GM23338 (cell line): ENCODE results near the gene RRAD. TPM values are rescaled to one million over a fixed set of nuclear protein-coding genes. Genes with fewer than 3 reads are reported as not detected.

Experiments used
- ATAC-seq: fragments of 200-7000 bp; cut with Tn5 transposase; 3 replicates; pipeline ENCODE4 v1.9.1; 2020
- DNase-seq: peaks from one replicate; pipeline ENCODE4 v3.0.0-alpha.2; 2015; ENCODE audit warnings: low spot score
- H2AFZ ChIP-seq: fragments of 200-600 bp; sonication (generic); 2 replicates; pipeline ENCODE4 v1.8.0; 2016; ENCODE audit warnings: antibody characterized with exemption, mild to moderate bottlenecking, moderate library complexity
- H3F3A ChIP-seq: fragments of 200-600 bp; sonication (generic); replicated peaks from 2 replicates; pipeline ENCODE4 v1.8.0; 2017; ENCODE audit warnings: antibody characterized with exemption, mixed run types, low read depth
- H3K27ac ChIP-seq: fragments of 200-600 bp; sonication (generic); 2 replicates; pipeline ENCODE4 v1.6.1; 2016; ENCODE audit warnings: low read depth
- H3K27me3 ChIP-seq: fragments of 200-600 bp; sonication (generic); 2 replicates; pipeline ENCODE4 v1.8.0; 2016; ENCODE audit warnings: mild to moderate bottlenecking, mixed run types, moderate library complexity; ENCODE audit not compliant: insufficient read depth
- H3K36me3 ChIP-seq: fragments of 200-600 bp; sonication (generic); 2 replicates; pipeline ENCODE4 v1.8.0; 2016; ENCODE audit warnings: mild to moderate bottlenecking; ENCODE audit not compliant: insufficient read depth
- H3K4me1 ChIP-seq: fragments of 200-600 bp; sonication (generic); 2 replicates; pipeline ENCODE4 v1.8.0; 2016; ENCODE audit warnings: mild to moderate bottlenecking, moderate library complexity; ENCODE audit not compliant: insufficient read depth
- H3K4me2 ChIP-seq: fragments of 200-600 bp; sonication (generic); 2 replicates; pipeline ENCODE4 v1.7.1; 2017; ENCODE audit warnings: mixed run types
- H3K4me3 ChIP-seq: fragments of 200-600 bp; sonication (generic); 2 replicates; pipeline ENCODE4 v1.6.1; 2016; ENCODE audit warnings: mixed run types
- H3K79me2 ChIP-seq: fragments of 200-600 bp; sonication (generic); replicated peaks from 2 replicates; pipeline ENCODE4 v1.8.0; 2017; ENCODE audit warnings: mild to moderate bottlenecking; ENCODE audit not compliant: insufficient read depth
- H3K9me2 ChIP-seq: fragments of 200-600 bp; sonication (generic); 2 replicates; pipeline ENCODE4 v1.8.0; 2017; ENCODE audit not compliant: insufficient read depth
- H4K20me1 ChIP-seq: fragments of 200-600 bp; sonication (generic); replicated peaks from 2 replicates; pipeline ENCODE4 v1.8.0; 2017; ENCODE audit warnings: mild to moderate bottlenecking; ENCODE audit not compliant: insufficient read depth
- H3K27ac Mint-ChIP-seq: 2 replicates; pipeline ENCODE4 v1.8.0; 2020; ENCODE audit warnings: inconsistent platforms, mild to moderate bottlenecking, moderate library complexity, mixed read lengths
- H3K27me3 Mint-ChIP-seq: 3 replicates; pipeline ENCODE4 v1.8.0; 2022; ENCODE audit warnings: low read depth, mild to moderate bottlenecking, moderate library complexity, mixed read lengths, inconsistent platforms; ENCODE audit not compliant: insufficient read depth, poor library complexity
- H3K36me3 Mint-ChIP-seq: 3 replicates; pipeline ENCODE4 v1.8.0; 2021; ENCODE audit warnings: low read depth, mild to moderate bottlenecking, inconsistent platforms, moderate library complexity, mixed read lengths
- H3K4me1 Mint-ChIP-seq: 3 replicates; pipeline ENCODE4 v1.8.0; 2020; ENCODE audit warnings: mild to moderate bottlenecking, inconsistent platforms, mixed read lengths
- H3K4me3 Mint-ChIP-seq: 3 replicates; pipeline ENCODE4 v1.8.0; 2021; ENCODE audit warnings: moderate library complexity, mild to moderate bottlenecking, inconsistent platforms, mixed read lengths
- H3K9me3 Mint-ChIP-seq: 3 replicates; pipeline ENCODE4 v1.8.0; 2020; ENCODE audit warnings: moderate library complexity, mild to moderate bottlenecking, inconsistent platforms, mixed read lengths
- CREB1 ChIP-seq: fragments of 250-450 bp; sonication (Bioruptor Pico); IDR thresholded peaks from 2 replicates; pipeline ENCODE4 v1.5.0; 2020; ENCODE audit warnings: low read depth, mild to moderate bottlenecking, moderate library complexity
- ETS1 ChIP-seq: IDR thresholded peaks from 2 replicates; pipeline ENCODE4 v1.6.1; 2016; ENCODE audit warnings: antibody characterized with exemption
- EZH2 ChIP-seq: fragments of 200-600 bp; sonication (generic); IDR thresholded peaks from one replicate; pipeline ENCODE4 v1.8.0; 2017; ENCODE audit warnings: antibody characterized with exemption, mild to moderate bottlenecking, low read depth; ENCODE audit not compliant: unreplicated experiment
- EZH2phosphoT487 ChIP-seq: fragments of 200-600 bp; sonication (generic); IDR thresholded peaks from one replicate; pipeline ENCODE4 v1.8.1; 2018; ENCODE audit warnings: antibody characterized with exemption; ENCODE audit not compliant: unreplicated experiment
- JUNB ChIP-seq: IDR thresholded peaks from one replicate; pipeline ENCODE4 v1.6.1; 2016; ENCODE audit warnings: antibody characterized with exemption; ENCODE audit not compliant: unreplicated experiment
- NANOG ChIP-seq: IDR thresholded peaks from 2 replicates; pipeline ENCODE4 v1.6.1; 2016; ENCODE audit warnings: antibody characterized with exemption, borderline replicate concordance
- POLR2AphosphoS5 ChIP-seq: IDR thresholded peaks from 2 replicates; pipeline ENCODE4 v1.6.1; 2016; ENCODE audit warnings: antibody characterized with exemption, low read depth
- REST ChIP-seq: IDR thresholded peaks from one replicate; pipeline ENCODE4 v1.6.1; 2018; ENCODE audit warnings: antibody characterized with exemption; ENCODE audit not compliant: unreplicated experiment
- STAT1 ChIP-seq: IDR thresholded peaks from one replicate; pipeline ENCODE4 v1.6.1; 2016; ENCODE audit warnings: antibody characterized with exemption; ENCODE audit not compliant: unreplicated experiment
- ZNF114 ChIP-seq: fragments of 250-450 bp; sonication (Bioruptor Pico); IDR thresholded peaks from 2 replicates; pipeline ENCODE4 v1.5.0; 2020; ENCODE audit warnings: mild to moderate bottlenecking, moderate library complexity
- ZNF331 ChIP-seq: fragments of 250-450 bp; sonication (Bioruptor Pico); IDR thresholded peaks from 2 replicates; pipeline ENCODE4 v1.5.0; 2020; ENCODE audit warnings: low read depth, mild to moderate bottlenecking, moderate library complexity
- ZNF462 ChIP-seq: fragments of 250-450 bp; sonication (Bioruptor Pico); IDR thresholded peaks from 2 replicates; pipeline ENCODE4 v1.5.0; 2020; ENCODE audit warnings: mild to moderate bottlenecking, moderate library complexity
- polyA plus RNA-seq: library from polyadenylated mRNA; unstranded; fragments of >200 nt; fragmentation: Nextera tagmentation; extraction: Ambion mirVana; gene quantifications from 2 replicates; pipeline ENCODE4 v1.2.1, GENCODE V29; 2016
- total RNA-seq: library from RNA; depleted of rRNA; stranded (reverse); fragments of >200 nt; shearing (Covaris generic); gene quantifications from 2 replicates; pipeline ENCODE4 v1.2.3, GENCODE V29; 2014
- TF ChIP-seq, protein P1 (sequence below), 2 experiments: fragments of 200-600 bp in 1 of 2; sonication (generic) in 1 of 2; conservative IDR thresholded peaks; 2 replicates each; pipeline versions ENCODE4 v1.5.1 to v1.6.1; 2016 to 2017; ENCODE audit warnings: antibody characterized with exemption in 2 of 2, low read depth in 2 of 2, mild to moderate bottlenecking in 2 of 2, moderate library complexity in 1 of 2

The RRAD gene
- total and polyA plus RNA-seq, 2 experiments from 2014 or later, result 0.18 TPM; not detected in 1

DNA sequence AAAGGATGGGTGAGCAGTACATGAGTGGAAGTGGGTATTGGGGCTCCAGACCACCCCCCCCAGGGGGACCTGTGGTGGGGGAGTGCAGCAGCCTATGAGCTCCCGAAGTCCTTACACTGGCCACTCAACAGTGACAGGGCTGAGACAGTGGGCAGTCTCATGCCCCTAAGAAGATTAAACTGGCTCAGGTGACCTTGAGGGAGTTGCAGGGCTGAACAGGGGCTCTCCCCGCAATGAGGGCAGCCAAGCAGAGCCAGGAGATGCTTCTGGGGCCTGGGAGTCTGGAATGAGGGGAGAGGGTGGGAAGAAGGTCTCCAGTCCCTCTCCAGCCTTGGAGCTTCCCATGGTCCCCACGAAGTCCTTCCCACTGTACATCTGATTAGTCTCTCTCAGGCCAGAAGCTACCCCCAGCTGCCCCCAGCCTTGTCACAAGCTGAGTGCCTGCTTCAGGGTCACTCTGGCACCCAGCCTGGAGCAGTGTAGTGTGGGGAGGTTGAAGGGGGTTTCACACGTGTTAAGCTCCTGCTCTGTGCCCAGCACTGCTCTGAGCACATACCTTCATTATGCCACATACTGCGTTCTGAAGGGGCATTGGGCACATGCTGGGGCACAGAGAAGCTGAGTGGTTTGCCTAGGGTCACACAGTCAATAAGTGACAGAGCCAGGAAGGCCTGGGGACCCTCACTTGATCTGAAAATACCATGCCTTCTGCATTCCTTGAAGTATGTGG lies 5.6 kb downstream of the RRAD start:
- no peaks in the 10 kb centered on the region for H4K20me1 ChIP-seq
- Mint-ChIP-seq H3K9me3 (no peaks in the 10 kb centered on the region), H3K27me3 (peaks cover 22% of the 10 kb centered on the region), H3K27ac (no peak overlapping the region), H3K36me3 (no peaks in the 10 kb centered on the region), H3K4me1 (no peaks in the 10 kb centered on the region; the same call in 2 of the 3 replicates), H3K4me3 (no peak overlapping the region)
- DNase-seq (no peak), ATAC-seq (no peak)
- no peak overlapping the region for H3K4me2 ChIP-seq
- H3K9me2 ChIP-seq, result no peaks in the 10 kb centered on the region
- H3K27me3 ChIP-seq, result peaks cover 19% of the 10 kb centered on the region
- no peak overlapping the region for H3K27ac ChIP-seq
- H2AFZ ChIP-seq, result no peak overlapping the region
- no peaks in the 10 kb centered on the region for H3K36me3 ChIP-seq
- H3F3A ChIP-seq, result no peaks in the 10 kb centered on the region
- no peaks in the 10 kb centered on the region for H3K79me2 ChIP-seq
- no peak for TF ChIP-seq EZH2
- TF ChIP-seq ZNF462 (CRISPR knock-in tag), result no peak
- TF ChIP-seq ETS1, result no peak
- no peak for TF ChIP-seq EZH2phosphoT487
- TF ChIP-seq CREB1 (CRISPR knock-in tag), result no peak
- no peak for TF ChIP-seq JUNB
- TF ChIP-seq, protein P1, sequence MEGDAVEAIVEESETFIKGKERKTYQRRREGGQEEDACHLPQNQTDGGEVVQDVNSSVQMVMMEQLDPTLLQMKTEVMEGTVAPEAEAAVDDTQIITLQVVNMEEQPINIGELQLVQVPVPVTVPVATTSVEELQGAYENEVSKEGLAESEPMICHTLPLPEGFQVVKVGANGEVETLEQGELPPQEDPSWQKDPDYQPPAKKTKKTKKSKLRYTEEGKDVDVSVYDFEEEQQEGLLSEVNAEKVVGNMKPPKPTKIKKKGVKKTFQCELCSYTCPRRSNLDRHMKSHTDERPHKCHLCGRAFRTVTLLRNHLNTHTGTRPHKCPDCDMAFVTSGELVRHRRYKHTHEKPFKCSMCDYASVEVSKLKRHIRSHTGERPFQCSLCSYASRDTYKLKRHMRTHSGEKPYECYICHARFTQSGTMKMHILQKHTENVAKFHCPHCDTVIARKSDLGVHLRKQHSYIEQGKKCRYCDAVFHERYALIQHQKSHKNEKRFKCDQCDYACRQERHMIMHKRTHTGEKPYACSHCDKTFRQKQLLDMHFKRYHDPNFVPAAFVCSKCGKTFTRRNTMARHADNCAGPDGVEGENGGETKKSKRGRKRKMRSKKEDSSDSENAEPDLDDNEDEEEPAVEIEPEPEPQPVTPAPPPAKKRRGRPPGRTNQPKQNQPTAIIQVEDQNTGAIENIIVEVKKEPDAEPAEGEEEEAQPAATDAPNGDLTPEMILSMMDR (conservative IDR thresholded peaks at IDR 0.05; ENCODE audit: low read depth in 2 of 2), result no peak
- TF ChIP-seq NANOG, result no peak
- TF ChIP-seq ZNF331 (CRISPR knock-in tag), result no peak
- TF ChIP-seq REST, result no peak
- no peak for TF ChIP-seq ZNF114 (CRISPR knock-in tag)
- TF ChIP-seq POLR2AphosphoS5, result no peak
- no peak for TF ChIP-seq STAT1
- no peaks in the 10 kb centered on the region for H3K4me1 ChIP-seq
- H3K4me3 ChIP-seq, result no peak overlapping the region
